Endothelial cell of umbilical vein (primary cell): ENCODE results near the gene FYB1.

Experiments
- EZH2 ChIP-seq: IDR thresholded peaks from 2 replicates; pipeline ENCODE4 v1.6.1; 2012; ENCODE audit warnings: borderline replicate concordance, low read depth, mild to moderate bottlenecking, moderate library complexity, low read length, inconsistent platforms; ENCODE audit not compliant: severe bottlenecking
- POLR2A ChIP-seq: IDR thresholded peaks from 2 replicates; pipeline ENCODE4 v1.6.1; 2012; ENCODE audit warnings: low read depth, mild to moderate bottlenecking, control low read depth, low read length
- TF ChIP-seq, protein P1 (sequence below), 2 donors: IDR thresholded peaks; 1 replicate in 1 of 2; 2 replicates in 1 of 2; pipeline ENCODE4 v1.5.1; 2011; ENCODE audit warnings: low read length in 2 of 2, mild to moderate bottlenecking in 2 of 2, moderate library complexity in 2 of 2, control low read depth in 1 of 2, inconsistent platforms in 1 of 2, low read depth in 1 of 2; ENCODE audit not compliant: insufficient read depth in 1 of 2; ENCODE audit errors: extremely low read depth in 1 of 2

DNA sequence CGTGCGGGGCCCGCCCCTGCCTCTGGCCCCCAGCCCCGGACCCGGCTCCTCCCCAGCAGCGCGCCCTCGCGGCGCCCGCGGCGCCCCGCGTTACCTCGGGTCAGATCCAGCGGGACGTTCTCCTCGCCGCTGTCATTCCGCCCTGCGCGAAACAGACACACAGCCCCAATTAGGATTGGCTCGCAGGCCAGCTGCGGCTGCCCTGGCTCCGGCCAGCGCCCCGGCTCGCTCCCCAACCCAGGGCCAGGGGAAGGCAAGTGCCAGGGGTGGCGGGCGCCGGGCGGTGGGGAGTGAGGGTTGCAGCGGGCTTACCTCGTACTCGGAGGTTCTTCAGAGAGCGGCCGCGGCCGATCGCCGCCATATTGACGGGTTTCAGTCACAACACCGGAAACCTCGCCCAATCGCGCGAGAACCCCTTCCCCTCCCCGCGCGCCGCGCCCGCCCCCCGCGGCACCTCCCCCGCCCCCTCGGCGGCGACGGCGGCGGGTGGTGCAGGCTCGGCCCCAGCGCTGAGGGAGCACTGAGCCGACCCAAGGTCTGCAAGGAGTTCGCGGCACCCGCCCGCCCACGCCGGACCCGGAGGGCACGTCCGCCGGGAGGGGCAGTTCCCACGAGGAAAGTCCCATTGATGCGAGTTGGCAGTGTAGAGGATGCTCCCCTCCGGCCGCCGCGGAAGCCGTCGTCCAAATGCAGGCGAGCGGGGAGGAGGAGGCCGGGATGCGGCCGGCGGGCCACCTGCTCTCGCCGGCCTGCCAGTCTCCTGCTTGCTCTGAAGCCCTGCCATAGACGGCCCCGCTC, 145.1 kb downstream of the FYB1 start, which contains the start of gene RICTOR:
- TF ChIP-seq, protein P1, sequence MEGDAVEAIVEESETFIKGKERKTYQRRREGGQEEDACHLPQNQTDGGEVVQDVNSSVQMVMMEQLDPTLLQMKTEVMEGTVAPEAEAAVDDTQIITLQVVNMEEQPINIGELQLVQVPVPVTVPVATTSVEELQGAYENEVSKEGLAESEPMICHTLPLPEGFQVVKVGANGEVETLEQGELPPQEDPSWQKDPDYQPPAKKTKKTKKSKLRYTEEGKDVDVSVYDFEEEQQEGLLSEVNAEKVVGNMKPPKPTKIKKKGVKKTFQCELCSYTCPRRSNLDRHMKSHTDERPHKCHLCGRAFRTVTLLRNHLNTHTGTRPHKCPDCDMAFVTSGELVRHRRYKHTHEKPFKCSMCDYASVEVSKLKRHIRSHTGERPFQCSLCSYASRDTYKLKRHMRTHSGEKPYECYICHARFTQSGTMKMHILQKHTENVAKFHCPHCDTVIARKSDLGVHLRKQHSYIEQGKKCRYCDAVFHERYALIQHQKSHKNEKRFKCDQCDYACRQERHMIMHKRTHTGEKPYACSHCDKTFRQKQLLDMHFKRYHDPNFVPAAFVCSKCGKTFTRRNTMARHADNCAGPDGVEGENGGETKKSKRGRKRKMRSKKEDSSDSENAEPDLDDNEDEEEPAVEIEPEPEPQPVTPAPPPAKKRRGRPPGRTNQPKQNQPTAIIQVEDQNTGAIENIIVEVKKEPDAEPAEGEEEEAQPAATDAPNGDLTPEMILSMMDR (IDR thresholded peaks at IDR 0.05; ENCODE audit: extremely low read depth in 1 of 2, insufficient read depth in 1 of 2, low read depth in 1 of 2, low read length in 2 of 2) = no peak
- peak; percentile 83 for TF ChIP-seq POLR2A
- no peak for TF ChIP-seq EZH2
